SK-N-SH treated with all-trans-retinoic acid at 6 μM for 48 hours (cell line): ENCODE results near the gene NLRP8.

ENCODE experiments used
- ATAC-seq: fragments of 200-7000 bp; cut with Tn5 transposase; 3 replicates; pipeline ENCODE4 v1.9.1; 2020; ENCODE audit warnings: mild to moderate bottlenecking, moderate library complexity
- ARNTL ChIP-seq: fragments of 450-650 bp; formaldehyde crosslinking; IDR thresholded peaks from 2 replicates; pipeline ENCODE4 v1.5.0; 2020; ENCODE audit warnings: low read depth, mild to moderate bottlenecking, moderate library complexity, borderline replicate concordance
- BACH2 ChIP-seq: fragments of 250-450 bp; sonication (Bioruptor Pico); IDR thresholded peaks from 2 replicates; pipeline ENCODE4 v1.9.0; 2021; ENCODE audit warnings: mild to moderate bottlenecking, borderline replicate concordance
- CSDC2 ChIP-seq: fragments of 250-450 bp; sonication (Bioruptor Pico); IDR thresholded peaks from 2 replicates; pipeline ENCODE4 v1.5.0; 2020; ENCODE audit warnings: mild to moderate bottlenecking, moderate library complexity
- ESRRG ChIP-seq: fragments of 250-450 bp; sonication (Bioruptor Pico); IDR thresholded peaks from 2 replicates; pipeline ENCODE4 v1.6.1; 2021; ENCODE audit warnings: mild to moderate bottlenecking
- GLIS3 ChIP-seq: fragments of 250-450 bp; sonication (Bioruptor Pico); IDR thresholded peaks from 2 replicates; pipeline ENCODE4 v1.5.0; 2020; ENCODE audit warnings: mild to moderate bottlenecking, moderate library complexity
- ISL1 ChIP-seq: fragments of 250-450 bp; sonication (Bioruptor Pico); IDR thresholded peaks from 2 replicates; pipeline ENCODE4 v2.1.2; 2022; ENCODE audit warnings: mild to moderate bottlenecking, moderate library complexity
- OSR1 ChIP-seq: fragments of 250-450 bp; sonication (Bioruptor Pico); IDR thresholded peaks from 2 replicates; pipeline ENCODE4 v1.8.0; 2022; ENCODE audit warnings: moderate library complexity, mild to moderate bottlenecking, inconsistent platforms
- PPARA ChIP-seq: fragments of 250-450 bp; sonication (Bioruptor Pico); IDR thresholded peaks from 2 replicates; pipeline ENCODE4 v1.5.0; 2020; ENCODE audit warnings: mild to moderate bottlenecking, borderline replicate concordance
- SNAI2 ChIP-seq: fragments of 250-450 bp; sonication (Bioruptor Pico); IDR thresholded peaks from 2 replicates; pipeline ENCODE4 v1.5.0; 2020; ENCODE audit warnings: mild to moderate bottlenecking, moderate library complexity
- TCF4 ChIP-seq: fragments of 250-450 bp; sonication (Bioruptor Pico); IDR thresholded peaks from 2 replicates; pipeline ENCODE4 v1.8.0; 2021; ENCODE audit warnings: mild to moderate bottlenecking, moderate library complexity, borderline replicate concordance
- ZC3H10 ChIP-seq: fragments of 250-450 bp; sonication (Bioruptor Pico); IDR thresholded peaks from 2 replicates; pipeline ENCODE4 v1.5.1; 2021; ENCODE audit warnings: mild to moderate bottlenecking, moderate library complexity
- ZFP3 ChIP-seq: fragments of 250-450 bp; sonication (Bioruptor Pico); IDR thresholded peaks from 2 replicates; pipeline ENCODE4 v1.5.0; 2020; ENCODE audit warnings: mild to moderate bottlenecking, moderate library complexity
- ZFP30 ChIP-seq: fragments of 450-650 bp; formaldehyde crosslinking; IDR thresholded peaks from 2 replicates; pipeline ENCODE4 v1.5.0; 2022; ENCODE audit warnings: mild to moderate bottlenecking, moderate library complexity
- ZNF565 ChIP-seq: fragments of 450-650 bp; formaldehyde crosslinking; conservative IDR thresholded peaks from 2 replicates; pipeline ENCODE4 v1.5.0; 2020; ENCODE audit warnings: low read depth, mild to moderate bottlenecking, moderate library complexity
- ZNF70 ChIP-seq: fragments of 450-650 bp; formaldehyde crosslinking; IDR thresholded peaks from 2 replicates; pipeline ENCODE4 v1.5.0; 2020; ENCODE audit warnings: mild to moderate bottlenecking, moderate library complexity
- TF ChIP-seq, protein P1 (sequence below): fragments of 250-450 bp; sonication (Bioruptor Pico); IDR thresholded peaks from 2 replicates; pipeline ENCODE4 v1.5.1; 2021; ENCODE audit warnings: mild to moderate bottlenecking, moderate library complexity
- TF ChIP-seq, protein P2 (sequence below): fragments of 250-450 bp; sonication (Bioruptor Pico); IDR thresholded peaks from 2 replicates; pipeline ENCODE4 v1.8.0; 2021; ENCODE audit warnings: low read depth, mild to moderate bottlenecking, moderate library complexity, borderline replicate concordance
- TF ChIP-seq, protein P3 (sequence below): fragments of 250-450 bp; sonication (Bioruptor Pico); IDR thresholded peaks from 2 replicates; pipeline ENCODE4 v1.5.1; 2020; ENCODE audit warnings: low read depth, mild to moderate bottlenecking, moderate library complexity
- TF ChIP-seq, protein P4 (sequence below): fragments of 250-450 bp; sonication (Bioruptor Pico); IDR thresholded peaks from 2 replicates; pipeline ENCODE4 v1.8.0; 2020; ENCODE audit warnings: mild to moderate bottlenecking, moderate library complexity, borderline replicate concordance
- TF ChIP-seq, protein P5 (sequence below): fragments of 250-450 bp; sonication (Bioruptor Pico); IDR thresholded peaks from 2 replicates; pipeline ENCODE4 v1.5.0; 2020; ENCODE audit warnings: mild to moderate bottlenecking, moderate library complexity

NLRP8 gene

DNA sequence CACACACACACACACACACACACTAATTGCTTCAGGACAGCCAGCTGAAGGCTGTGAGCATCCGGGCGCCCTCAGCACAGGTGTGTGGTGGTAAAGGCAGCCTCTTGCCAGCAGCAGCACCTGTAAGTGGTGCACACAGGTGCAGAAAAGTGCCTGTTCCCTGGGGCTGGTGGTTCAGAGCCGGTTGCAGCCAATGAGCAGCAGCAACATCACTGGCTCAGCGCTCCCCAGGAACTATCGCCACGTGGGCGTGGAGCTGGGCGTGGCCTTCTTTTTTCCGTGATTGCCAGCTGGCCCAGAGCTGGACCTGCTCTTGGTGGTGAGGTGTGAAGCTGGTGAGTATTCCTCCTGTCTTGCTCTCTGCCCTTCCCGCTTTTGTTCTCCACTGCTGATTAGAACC is 38.9 kb downstream of the NLRP8 start, which contains the start of gene NLRP5:
TSS of gene NLRP5 (plus strand) at position 289 of the 400 bp plus-strand sequence.
- ATAC-seq: no peak
- TF ChIP-seq OSR1 (CRISPR knock-in tag) (no peak), ESRRG (no peak), ISL1 (CRISPR knock-in tag) (no peak), BACH2 (CRISPR knock-in tag) (no peak), ZNF70 (CRISPR knock-in tag) (no peak), CSDC2 (CRISPR knock-in tag) (no peak), ARNTL (CRISPR knock-in tag) (no peak), ZC3H10 (CRISPR knock-in tag) (no peak), SNAI2 (no peak)
- TF ChIP-seq, protein P1, sequence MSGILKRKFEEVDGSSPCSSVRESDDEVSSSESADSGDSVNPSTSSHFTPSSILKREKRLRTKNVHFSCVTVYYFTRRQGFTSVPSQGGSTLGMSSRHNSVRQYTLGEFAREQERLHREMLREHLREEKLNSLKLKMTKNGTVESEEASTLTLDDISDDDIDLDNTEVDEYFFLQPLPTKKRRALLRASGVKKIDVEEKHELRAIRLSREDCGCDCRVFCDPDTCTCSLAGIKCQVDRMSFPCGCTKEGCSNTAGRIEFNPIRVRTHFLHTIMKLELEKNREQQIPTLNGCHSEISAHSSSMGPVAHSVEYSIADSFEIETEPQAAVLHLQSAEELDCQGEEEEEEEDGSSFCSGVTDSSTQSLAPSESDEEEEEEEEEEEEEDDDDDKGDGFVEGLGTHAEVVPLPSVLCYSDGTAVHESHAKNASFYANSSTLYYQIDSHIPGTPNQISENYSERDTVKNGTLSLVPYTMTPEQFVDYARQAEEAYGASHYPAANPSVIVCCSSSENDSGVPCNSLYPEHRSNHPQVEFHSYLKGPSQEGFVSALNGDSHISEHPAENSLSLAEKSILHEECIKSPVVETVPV: no peak
- TF ChIP-seq, protein P2, sequence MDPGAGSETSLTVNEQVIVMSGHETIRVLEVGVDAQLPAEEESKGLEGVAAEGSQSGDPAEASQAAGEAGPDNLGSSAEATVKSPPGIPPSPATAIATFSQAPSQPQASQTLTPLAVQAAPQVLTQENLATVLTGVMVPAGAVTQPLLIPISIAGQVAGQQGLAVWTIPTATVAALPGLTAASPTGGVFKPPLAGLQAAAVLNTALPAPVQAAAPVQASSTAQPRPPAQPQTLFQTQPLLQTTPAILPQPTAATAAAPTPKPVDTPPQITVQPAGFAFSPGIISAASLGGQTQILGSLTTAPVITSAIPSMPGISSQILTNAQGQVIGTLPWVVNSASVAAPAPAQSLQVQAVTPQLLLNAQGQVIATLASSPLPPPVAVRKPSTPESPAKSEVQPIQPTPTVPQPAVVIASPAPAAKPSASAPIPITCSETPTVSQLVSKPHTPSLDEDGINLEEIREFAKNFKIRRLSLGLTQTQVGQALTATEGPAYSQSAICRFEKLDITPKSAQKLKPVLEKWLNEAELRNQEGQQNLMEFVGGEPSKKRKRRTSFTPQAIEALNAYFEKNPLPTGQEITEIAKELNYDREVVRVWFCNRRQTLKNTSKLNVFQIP (CRISPR knock-in tag): no peak

DNA sequence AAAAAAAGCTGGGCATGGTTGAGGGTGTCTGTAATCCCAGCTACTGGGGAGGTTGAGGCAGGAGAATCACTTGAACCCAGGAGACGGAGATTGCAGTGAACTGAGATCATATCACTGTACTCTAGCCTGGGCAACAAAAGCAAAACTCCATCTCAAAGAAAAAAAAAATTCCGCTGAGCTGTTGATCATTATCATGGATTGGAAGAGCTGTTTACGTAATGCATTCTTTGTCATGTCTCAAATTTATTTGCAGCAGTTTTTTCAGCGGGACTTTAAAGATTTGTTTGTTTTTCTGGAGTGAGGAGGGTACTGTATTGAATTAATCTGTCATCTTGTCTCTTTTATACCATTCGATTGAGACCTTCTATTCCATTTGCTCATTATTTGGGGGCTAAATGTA is 43.2 kb downstream of the NLRP8 start:
- no peak for ATAC-seq
- TF ChIP-seq, protein P3, sequence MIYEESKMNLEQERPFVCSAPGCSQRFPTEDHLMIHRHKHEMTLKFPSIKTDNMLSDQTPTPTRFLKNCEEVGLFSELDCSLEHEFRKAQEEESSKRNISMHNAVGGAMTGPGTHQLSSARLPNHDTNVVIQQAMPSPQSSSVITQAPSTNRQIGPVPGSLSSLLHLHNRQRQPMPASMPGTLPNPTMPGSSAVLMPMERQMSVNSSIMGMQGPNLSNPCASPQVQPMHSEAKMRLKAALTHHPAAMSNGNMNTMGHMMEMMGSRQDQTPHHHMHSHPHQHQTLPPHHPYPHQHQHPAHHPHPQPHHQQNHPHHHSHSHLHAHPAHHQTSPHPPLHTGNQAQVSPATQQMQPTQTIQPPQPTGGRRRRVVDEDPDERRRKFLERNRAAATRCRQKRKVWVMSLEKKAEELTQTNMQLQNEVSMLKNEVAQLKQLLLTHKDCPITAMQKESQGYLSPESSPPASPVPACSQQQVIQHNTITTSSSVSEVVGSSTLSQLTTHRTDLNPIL: no peak
- no peak for TF ChIP-seq ZFP3 (CRISPR knock-in tag)
- no peak for TF ChIP-seq BACH2 (CRISPR knock-in tag)

DNA sequence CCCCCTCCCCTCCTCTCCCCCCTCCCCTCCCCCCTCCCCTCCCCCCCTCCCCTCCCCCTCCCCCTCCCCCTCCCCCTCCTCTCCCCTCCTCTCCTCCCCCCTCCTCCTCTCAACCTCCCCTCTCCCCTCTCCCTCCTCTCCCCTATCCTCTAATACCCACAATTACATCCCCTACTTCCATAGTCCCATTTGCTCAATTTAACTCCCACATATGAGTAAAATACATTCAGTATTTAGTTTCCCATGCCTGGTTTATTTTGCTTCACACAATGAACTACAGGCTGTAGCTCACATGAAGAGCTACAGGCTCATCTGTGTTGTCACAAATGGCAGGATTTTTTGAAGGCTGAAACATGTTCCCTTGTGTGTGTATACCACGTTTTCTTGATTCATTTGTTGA is 45.9 kb downstream of the NLRP8 start:
- no peak for TF ChIP-seq ZC3H10 (CRISPR knock-in tag)
- TF ChIP-seq, protein P2 (CRISPR knock-in tag): no peak
- TF ChIP-seq PPARA (CRISPR knock-in tag): no peak

DNA sequence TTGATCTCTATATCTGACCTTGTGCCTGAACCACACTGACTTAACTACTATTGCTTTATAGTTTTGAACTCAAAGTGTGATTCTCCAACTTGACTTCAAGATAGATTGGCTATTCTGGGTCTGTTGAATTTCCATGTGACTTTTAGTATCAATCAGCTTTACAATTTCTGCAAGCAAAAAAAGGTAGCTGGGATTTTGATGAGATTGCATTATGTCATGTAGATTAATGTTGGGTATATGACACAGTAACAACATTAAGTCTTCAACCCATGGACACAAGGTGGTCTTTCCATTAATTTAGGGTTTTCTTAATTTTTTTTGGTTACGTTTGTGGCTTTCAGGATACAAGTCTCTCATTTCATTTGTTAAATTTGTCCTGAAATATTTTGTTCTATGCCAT is 67.1 kb downstream of the NLRP8 start:
- no peak for ATAC-seq
- no peak for TF ChIP-seq ISL1 (CRISPR knock-in tag)
- TF ChIP-seq ZFP30 (CRISPR knock-in tag): no peak
- TF ChIP-seq, protein P2 (CRISPR knock-in tag): no peak
- TF ChIP-seq CSDC2 (CRISPR knock-in tag): no peak
- TF ChIP-seq, protein P1: no peak
- TF ChIP-seq SNAI2: no peak
- TF ChIP-seq, protein P4, sequence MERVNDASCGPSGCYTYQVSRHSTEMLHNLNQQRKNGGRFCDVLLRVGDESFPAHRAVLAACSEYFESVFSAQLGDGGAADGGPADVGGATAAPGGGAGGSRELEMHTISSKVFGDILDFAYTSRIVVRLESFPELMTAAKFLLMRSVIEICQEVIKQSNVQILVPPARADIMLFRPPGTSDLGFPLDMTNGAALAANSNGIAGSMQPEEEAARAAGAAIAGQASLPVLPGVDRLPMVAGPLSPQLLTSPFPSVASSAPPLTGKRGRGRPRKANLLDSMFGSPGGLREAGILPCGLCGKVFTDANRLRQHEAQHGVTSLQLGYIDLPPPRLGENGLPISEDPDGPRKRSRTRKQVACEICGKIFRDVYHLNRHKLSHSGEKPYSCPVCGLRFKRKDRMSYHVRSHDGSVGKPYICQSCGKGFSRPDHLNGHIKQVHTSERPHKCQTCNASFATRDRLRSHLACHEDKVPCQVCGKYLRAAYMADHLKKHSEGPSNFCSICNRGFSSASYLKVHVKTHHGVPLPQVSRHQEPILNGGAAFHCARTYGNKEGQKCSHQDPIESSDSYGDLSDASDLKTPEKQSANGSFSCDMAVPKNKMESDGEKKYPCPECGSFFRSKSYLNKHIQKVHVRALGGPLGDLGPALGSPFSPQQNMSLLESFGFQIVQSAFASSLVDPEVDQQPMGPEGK (CRISPR knock-in tag): no peak
- TF ChIP-seq GLIS3 (CRISPR knock-in tag): no peak
- no peak for TF ChIP-seq TCF4
- TF ChIP-seq, protein P5, sequence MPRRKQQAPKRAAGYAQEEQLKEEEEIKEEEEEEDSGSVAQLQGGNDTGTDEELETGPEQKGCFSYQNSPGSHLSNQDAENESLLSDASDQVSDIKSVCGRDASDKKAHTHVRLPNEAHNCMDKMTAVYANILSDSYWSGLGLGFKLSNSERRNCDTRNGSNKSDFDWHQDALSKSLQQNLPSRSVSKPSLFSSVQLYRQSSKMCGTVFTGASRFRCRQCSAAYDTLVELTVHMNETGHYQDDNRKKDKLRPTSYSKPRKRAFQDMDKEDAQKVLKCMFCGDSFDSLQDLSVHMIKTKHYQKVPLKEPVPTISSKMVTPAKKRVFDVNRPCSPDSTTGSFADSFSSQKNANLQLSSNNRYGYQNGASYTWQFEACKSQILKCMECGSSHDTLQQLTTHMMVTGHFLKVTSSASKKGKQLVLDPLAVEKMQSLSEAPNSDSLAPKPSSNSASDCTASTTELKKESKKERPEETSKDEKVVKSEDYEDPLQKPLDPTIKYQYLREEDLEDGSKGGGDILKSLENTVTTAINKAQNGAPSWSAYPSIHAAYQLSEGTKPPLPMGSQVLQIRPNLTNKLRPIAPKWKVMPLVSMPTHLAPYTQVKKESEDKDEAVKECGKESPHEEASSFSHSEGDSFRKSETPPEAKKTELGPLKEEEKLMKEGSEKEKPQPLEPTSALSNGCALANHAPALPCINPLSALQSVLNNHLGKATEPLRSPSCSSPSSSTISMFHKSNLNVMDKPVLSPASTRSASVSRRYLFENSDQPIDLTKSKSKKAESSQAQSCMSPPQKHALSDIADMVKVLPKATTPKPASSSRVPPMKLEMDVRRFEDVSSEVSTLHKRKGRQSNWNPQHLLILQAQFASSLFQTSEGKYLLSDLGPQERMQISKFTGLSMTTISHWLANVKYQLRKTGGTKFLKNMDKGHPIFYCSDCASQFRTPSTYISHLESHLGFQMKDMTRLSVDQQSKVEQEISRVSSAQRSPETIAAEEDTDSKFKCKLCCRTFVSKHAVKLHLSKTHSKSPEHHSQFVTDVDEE (CRISPR knock-in tag): no peak
- no peak for TF ChIP-seq ESRRG
- no peak for TF ChIP-seq ZNF565 (CRISPR knock-in tag)
- no peak for TF ChIP-seq ZFP3 (CRISPR knock-in tag)
- no peak for TF ChIP-seq PPARA (CRISPR knock-in tag)
- TF ChIP-seq, protein P3: no peak

More for the DNA sequence above, 45.9 kb downstream of the NLRP8 start:
- no peak for ATAC-seq
